SU-DHL-6 (cell line): Measurements from ENCODE around the gene FAM43A.

Source experiments
- H2AFZ ChIP-seq: fragments of 200-600 bp; sonication (generic); 2 replicates; pipeline ENCODE4 v1.6.1; 2014; ENCODE audit warnings: low read depth, mild to moderate bottlenecking, moderate library complexity, mixed read lengths, antibody characterized with exemption, low read length; ENCODE audit not compliant: severe bottlenecking
- H3F3A ChIP-seq: fragments of 200-600 bp; shearing (Covaris generic); 2 replicates; pipeline ENCODE4 v1.6.0; 2016; ENCODE audit warnings: antibody characterized with exemption, mild to moderate bottlenecking; ENCODE audit not compliant: insufficient read depth
- H3K27ac ChIP-seq: fragments of 200-600 bp; sonication (generic); 2 replicates; pipeline ENCODE4 v1.5.1; 2016; ENCODE audit warnings: low read depth, mild to moderate bottlenecking, low read length, moderate library complexity, mixed read lengths
- H3K27me3 ChIP-seq: fragments of 200-600 bp; sonication (generic), shearing (Covaris generic); 2 replicates; pipeline ENCODE4 v1.6.0; 2014; ENCODE audit warnings: mild to moderate bottlenecking, low read length
- H3K36me3 ChIP-seq: fragments of 200-600 bp; sonication (generic); 2 replicates; pipeline ENCODE4 v1.6.1; 2014; ENCODE audit warnings: mild to moderate bottlenecking, low read length, mixed read lengths
- H3K4me2 ChIP-seq: fragments of 300-600, 200-600 bp; shearing (Covaris generic), sonication (generic); 2 replicates; pipeline ENCODE4 v1.6.0; 2014; ENCODE audit warnings: low read length, low read depth, mild to moderate bottlenecking; ENCODE audit not compliant: poor library complexity, severe bottlenecking
- H3K4me3 ChIP-seq: fragments of 200-600 bp; sonication (generic); 2 replicates; pipeline ENCODE4 v1.5.1; 2014; ENCODE audit warnings: antibody characterized with exemption, low read length, mild to moderate bottlenecking, mixed read lengths; ENCODE audit not compliant: insufficient read depth, poor library complexity, severe bottlenecking
- H3K79me2 ChIP-seq: fragments of 200-600 bp; sonication (generic); 2 replicates; pipeline ENCODE4 v1.6.1; 2014; ENCODE audit warnings: mild to moderate bottlenecking, low read length, moderate library complexity; ENCODE audit not compliant: insufficient read depth
- H3K9ac ChIP-seq: fragments of 200-600 bp; sonication (generic); 2 replicates; pipeline ENCODE4 v1.7.0; 2014; ENCODE audit warnings: mild to moderate bottlenecking, low read length
- H3K9me2 ChIP-seq: fragments of 200-600 bp; sonication (generic); replicated peaks from 2 replicates; pipeline ENCODE4 v1.6.1; 2014; ENCODE audit warnings: low read length; ENCODE audit not compliant: insufficient read depth
- H3K9me3 ChIP-seq: fragments of 200-600 bp; sonication (generic); 2 replicates; pipeline ENCODE4 v1.6.1; 2014; ENCODE audit warnings: low read length, mixed read lengths; ENCODE audit not compliant: insufficient read depth
- H4K20me1 ChIP-seq: fragments of 200-600 bp; sonication (generic); 2 replicates; pipeline ENCODE4 v1.6.1; 2014; ENCODE audit warnings: low read depth, mild to moderate bottlenecking, antibody characterized with exemption, low read length, moderate library complexity, mixed read lengths
- EZH2phosphoT487 ChIP-seq: fragments of 200-600 bp; sonication (generic), shearing (Covaris generic); conservative IDR thresholded peaks from 2 replicates; pipeline ENCODE4 v1.6.1; 2018; ENCODE audit warnings: mild to moderate bottlenecking, antibody characterized with exemption, low read length, moderate library complexity, mixed read lengths
- TF ChIP-seq, protein P1 (sequence below): fragments of 200-600 bp; sonication (generic); IDR thresholded peaks from one replicate; pipeline ENCODE4 v1.5.1; 2017; ENCODE audit warnings: antibody characterized with exemption, mild to moderate bottlenecking, low read length, moderate library complexity; ENCODE audit not compliant: insufficient read depth, poor library complexity, severe bottlenecking

FAM43A gene

GRCh38 chr3:194638991-194639605, 46.6 kb upstream of the FAM43A start:
- H3K9me3 ChIP-seq: no peaks in the 10 kb centered on the region
- no peak overlapping the region for H3K4me2 ChIP-seq
- H3K9me2 ChIP-seq: no peaks in the 10 kb centered on the region
- H3K9ac ChIP-seq: no peak overlapping the region
- H3K36me3 ChIP-seq: peaks cover 11% of the 10 kb centered on the region; the same call in 1 of the 2 replicates
- H2AFZ ChIP-seq: no peak overlapping the region
- H3K27ac ChIP-seq: no peak overlapping the region
- no peaks in the 10 kb centered on the region for H4K20me1 ChIP-seq
- no peaks in the 10 kb centered on the region for H3K79me2 ChIP-seq
- 0 out of 2 replicates have a peak, but pooled peaks cover 4% of the 10 kb centered on the region for H3F3A ChIP-seq
- no peak overlapping the region for H3K4me3 ChIP-seq
- H3K27me3 ChIP-seq: no peaks in the 10 kb centered on the region
- no peak for TF ChIP-seq EZH2phosphoT487
- TF ChIP-seq, protein P1, sequence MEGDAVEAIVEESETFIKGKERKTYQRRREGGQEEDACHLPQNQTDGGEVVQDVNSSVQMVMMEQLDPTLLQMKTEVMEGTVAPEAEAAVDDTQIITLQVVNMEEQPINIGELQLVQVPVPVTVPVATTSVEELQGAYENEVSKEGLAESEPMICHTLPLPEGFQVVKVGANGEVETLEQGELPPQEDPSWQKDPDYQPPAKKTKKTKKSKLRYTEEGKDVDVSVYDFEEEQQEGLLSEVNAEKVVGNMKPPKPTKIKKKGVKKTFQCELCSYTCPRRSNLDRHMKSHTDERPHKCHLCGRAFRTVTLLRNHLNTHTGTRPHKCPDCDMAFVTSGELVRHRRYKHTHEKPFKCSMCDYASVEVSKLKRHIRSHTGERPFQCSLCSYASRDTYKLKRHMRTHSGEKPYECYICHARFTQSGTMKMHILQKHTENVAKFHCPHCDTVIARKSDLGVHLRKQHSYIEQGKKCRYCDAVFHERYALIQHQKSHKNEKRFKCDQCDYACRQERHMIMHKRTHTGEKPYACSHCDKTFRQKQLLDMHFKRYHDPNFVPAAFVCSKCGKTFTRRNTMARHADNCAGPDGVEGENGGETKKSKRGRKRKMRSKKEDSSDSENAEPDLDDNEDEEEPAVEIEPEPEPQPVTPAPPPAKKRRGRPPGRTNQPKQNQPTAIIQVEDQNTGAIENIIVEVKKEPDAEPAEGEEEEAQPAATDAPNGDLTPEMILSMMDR: no peak

GRCh38 chr3:194640829-194641228, 44.9 kb upstream of the FAM43A start:
- Histone ChIP-seq H3K9me3 (no peaks in the 10 kb centered on the region), H3K79me2 (no peaks in the 10 kb centered on the region), H2AFZ (no peak overlapping the region), H4K20me1 (no peaks in the 10 kb centered on the region), H3K36me3 (peaks cover 18% of the 10 kb centered on the region; the same call in 1 of the 2 replicates), H3K27ac (no peak overlapping the region), H3K4me3 (no peak overlapping the region), H3F3A (0 out of 2 replicates have a peak, but pooled peaks cover 4% of the 10 kb centered on the region), H3K9ac (no peak overlapping the region), H3K27me3 (no peaks in the 10 kb centered on the region), H3K9me2 (no peaks in the 10 kb centered on the region), H3K4me2 (no peak overlapping the region)
- no peak for TF ChIP-seq EZH2phosphoT487
- TF ChIP-seq, protein P1: peak; percentile 18

GRCh38 chr3:194642769-194643168, 42.9 kb upstream of the FAM43A start:
- Histone ChIP-seq H3F3A (no peaks in the 10 kb centered on the region), H3K9me2 (no peaks in the 10 kb centered on the region), H2AFZ (no peak overlapping the region), H3K4me2 (no peak overlapping the region), H3K27me3 (no peaks in the 10 kb centered on the region), H4K20me1 (no peaks in the 10 kb centered on the region), H3K27ac (no peak overlapping the region), H3K9me3 (no peaks in the 10 kb centered on the region), H3K36me3 (peaks cover 18% of the 10 kb centered on the region; the same call in 1 of the 2 replicates), H3K4me3 (no peak overlapping the region), H3K79me2 (no peaks in the 10 kb centered on the region), H3K9ac (no peak overlapping the region)
- TF ChIP-seq EZH2phosphoT487: no peak
- TF ChIP-seq, protein P1: no peak
